ENCODE measurements around the gene STK39.

GRCh38 chr2:168076731-168077130 lies 170.7 kb downstream of the STK39 start:
- no peak for TF ChIP-seq CTCF (IDR thresholded peaks at IDR 0.05)
- no peak for TF ChIP-seq EZH2 (IDR thresholded peaks at IDR 0.05; ENCODE audit: borderline replicate concordance, insufficient read depth, low read depth, low read length, poor library complexity, severe bottlenecking)

Data from B cell (primary cell).